GM12865 (cell line): ENCODE measurements around the gene GID8.

Experiments
- DNase-seq: peaks from one replicate; pipeline ENCODE4 v3.0.0; 2010; ENCODE audit warnings: low read depth
- H3K4me3 ChIP-seq: 2 replicates; pipeline ENCODE4 v1.5.1; 2011; ENCODE audit warnings: mild to moderate bottlenecking, low read depth, low read length, control low read depth
- TF ChIP-seq, protein P1 (sequence below): IDR thresholded peaks from 2 replicates; pipeline ENCODE4 v1.5.1; 2011; ENCODE audit warnings: low read length, control low read depth, low read depth, inconsistent platforms; ENCODE audit not compliant: insufficient read depth; ENCODE audit errors: missing control alignments

GID8 gene

DNA sequence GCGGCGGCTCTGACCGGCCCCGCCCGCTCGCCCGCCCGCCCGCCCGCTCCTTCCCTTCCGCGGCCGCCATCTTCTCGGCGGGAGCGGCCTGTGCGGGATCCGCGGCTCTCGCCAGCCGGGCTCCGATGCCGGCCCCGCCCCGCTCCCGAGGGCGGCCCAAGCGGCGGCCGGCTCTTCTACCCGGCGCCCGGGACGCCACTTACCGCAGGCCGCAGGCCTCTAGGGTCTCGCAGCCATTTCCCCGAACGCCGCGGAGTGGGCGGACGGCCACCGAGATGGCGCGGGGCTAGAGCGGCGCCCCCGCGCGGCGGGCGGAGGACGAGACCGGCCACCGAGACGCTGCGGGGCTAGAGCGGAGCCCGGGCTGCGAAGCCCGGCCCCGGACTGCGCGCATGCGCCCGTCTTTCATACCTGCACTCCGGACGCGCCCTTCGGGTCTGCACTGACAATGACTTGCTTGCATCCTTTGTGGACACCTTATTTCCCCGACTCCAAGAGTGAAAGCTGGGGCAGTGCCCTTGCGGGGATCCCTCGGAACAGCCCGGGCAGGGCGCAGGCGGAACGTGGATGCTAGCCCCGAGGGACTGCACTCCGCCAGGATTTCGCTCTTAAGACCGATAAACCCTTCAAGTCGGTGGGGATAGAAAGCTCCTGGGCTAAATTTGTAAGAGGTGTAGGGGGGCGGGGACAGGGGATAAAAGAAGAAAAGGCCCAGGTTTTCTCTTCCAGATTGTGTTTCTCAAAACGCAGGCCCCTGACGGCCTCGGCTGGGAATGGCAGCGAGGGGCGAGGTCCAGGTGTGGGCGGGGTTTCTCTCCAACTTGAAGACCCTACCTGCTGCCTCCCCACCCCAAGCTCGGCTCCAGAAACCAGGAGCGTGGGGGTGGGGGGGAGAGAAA lies 11.5 kb upstream of the GID8 start, which contains the start of gene DIDO1:
Gene DIDO1, minus strand, starts transcription at position 277 of the 899 bp plus-strand sequence.
- TF ChIP-seq, protein P1, sequence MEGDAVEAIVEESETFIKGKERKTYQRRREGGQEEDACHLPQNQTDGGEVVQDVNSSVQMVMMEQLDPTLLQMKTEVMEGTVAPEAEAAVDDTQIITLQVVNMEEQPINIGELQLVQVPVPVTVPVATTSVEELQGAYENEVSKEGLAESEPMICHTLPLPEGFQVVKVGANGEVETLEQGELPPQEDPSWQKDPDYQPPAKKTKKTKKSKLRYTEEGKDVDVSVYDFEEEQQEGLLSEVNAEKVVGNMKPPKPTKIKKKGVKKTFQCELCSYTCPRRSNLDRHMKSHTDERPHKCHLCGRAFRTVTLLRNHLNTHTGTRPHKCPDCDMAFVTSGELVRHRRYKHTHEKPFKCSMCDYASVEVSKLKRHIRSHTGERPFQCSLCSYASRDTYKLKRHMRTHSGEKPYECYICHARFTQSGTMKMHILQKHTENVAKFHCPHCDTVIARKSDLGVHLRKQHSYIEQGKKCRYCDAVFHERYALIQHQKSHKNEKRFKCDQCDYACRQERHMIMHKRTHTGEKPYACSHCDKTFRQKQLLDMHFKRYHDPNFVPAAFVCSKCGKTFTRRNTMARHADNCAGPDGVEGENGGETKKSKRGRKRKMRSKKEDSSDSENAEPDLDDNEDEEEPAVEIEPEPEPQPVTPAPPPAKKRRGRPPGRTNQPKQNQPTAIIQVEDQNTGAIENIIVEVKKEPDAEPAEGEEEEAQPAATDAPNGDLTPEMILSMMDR, result peak; percentile 43
- H3K4me3 ChIP-seq, result peak within 1 kb of the TSS; percentile 90
- peak; percentile 95 for DNase-seq

DNA sequence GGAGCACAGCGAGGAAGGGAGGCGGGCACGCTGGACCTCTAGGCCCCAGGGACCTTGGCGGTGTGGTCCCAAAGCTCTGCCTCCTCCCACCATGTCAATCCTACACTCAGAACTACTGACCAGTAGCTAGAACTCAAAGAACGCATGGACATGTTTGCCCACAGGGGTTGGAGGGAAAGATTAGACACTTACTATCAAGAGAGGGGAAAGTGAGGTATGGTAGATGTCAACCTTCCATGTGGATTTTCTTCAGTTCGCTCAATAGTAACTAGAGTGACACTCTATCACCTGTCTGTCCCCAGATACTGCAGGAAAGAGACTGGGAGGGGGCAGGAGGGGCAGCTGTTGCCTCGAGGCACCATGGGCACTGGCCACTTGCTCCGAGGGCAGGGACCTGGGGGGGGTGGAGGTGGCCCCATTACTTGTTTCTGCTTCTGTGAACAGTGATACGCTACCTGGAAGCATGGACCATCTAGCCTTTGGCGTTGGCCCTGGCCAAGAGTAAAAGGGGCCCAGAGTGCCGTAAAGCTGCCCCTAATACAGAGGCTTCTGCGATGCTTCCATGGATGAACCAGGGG lies 10.7 kb upstream of the GID8 start:
- H3K4me3 ChIP-seq, result peak overlapping the region; percentile 90
- TF ChIP-seq, protein P1, result no peak
- DNase-seq, result no peak

DNA sequence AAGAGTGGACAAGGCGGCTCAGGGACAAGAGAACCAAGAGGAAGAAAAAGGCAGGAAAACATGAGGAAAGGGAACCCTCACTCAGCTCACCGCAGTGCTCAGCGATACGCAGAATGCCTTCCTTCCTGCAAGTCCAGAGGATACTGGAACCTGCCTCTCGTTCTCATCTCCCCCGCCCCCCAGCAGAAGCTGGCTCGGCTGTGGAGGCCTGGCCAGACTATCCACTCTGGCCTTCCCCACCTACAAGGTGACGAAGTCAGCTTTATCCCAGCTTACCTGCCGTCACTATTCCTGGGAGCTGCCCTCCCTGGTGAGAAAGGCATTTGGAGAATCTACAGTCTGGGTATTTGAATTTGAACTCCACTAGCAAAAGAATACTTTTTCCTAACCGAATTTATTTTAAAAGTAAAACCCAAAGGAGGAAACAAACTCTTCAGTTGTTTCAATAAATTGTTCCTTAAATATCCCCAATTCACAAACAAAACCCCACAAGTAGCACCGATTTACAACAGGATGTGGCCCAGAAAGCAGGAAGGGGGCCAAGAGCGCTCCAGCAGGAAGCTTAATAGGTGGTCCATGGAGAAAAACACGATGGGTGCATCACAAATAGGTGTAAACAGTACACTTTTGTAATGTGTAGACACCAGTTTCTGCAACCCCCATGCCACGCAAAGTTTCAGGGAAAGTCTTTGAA lies 9.6 kb upstream of the GID8 start:
- H3K4me3 ChIP-seq, result peak overlapping the region; percentile 61
- peak; percentile 33 for DNase-seq
- TF ChIP-seq, protein P1, result no peak

DNA sequence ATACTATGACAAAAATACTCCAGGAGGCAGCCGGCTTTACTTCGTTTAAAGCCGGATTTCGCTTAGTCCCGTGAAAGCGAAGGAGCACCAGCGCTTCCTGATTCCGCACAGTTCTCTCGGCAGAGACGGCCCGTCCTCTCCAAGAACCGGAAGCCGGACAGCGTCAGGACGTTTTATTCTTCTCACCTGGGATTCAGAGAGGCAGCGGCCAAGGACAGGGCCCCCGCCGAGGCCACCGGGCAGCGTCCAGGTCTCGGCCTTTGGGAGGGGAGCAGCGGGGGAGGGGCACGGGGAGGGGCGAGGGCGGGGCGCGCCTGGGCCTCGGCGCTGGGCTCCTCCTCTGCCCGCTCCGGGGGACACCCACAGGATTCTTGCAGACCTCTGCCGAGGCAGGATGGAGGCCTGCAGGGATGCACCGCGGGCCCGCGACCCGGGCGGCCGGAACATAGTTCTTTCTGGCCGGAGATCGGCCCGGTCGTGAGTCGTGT lies 8.9 kb upstream of the GID8 start:
- peak; percentile 61 for DNase-seq
- TF ChIP-seq, protein P1, result no peak
- H3K4me3 ChIP-seq, result peak overlapping the region; percentile 61

DNA sequence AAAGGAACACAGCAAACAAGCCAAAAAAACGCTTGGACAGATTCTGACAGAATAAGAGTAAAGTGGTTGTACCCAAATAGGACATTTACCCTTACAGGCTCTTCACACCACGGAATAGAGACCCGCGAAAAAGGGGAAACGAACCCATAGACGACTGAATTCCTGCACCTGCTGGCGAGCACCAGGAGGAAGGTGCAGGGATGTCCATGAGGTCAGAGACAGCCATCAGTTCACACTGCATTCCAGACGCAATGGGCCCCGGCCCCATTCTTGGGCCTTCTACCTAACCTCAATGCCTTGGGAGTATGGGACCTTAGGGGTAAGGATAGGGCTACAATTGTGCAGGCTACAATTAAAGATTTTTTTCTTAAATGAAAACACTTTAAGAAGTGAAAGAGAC lies 6.5 kb upstream of the GID8 start:
- no peak for DNase-seq
- no peak overlapping the region for H3K4me3 ChIP-seq
- TF ChIP-seq, protein P1, result no peak

DNA sequence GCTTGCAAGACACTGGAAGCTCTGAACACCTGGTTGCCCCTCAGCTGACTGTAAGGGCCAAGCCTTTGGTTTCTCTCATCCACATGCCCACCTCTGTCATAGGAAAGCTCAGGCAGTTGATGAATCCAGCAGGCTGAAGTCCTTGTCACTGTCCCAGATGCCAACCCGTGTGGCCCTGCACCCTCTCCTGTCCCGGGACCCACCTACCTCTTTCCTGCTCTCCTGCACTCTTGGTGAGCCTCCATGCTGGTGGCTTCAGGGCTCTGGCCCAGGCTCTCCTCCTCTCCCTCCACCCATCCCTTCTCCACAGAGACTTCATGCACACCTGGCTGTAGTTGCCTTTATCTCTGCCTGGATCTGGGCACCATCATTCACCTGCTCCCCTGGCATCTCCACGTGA lies 4.0 kb upstream of the GID8 start:
- TF ChIP-seq, protein P1, result no peak
- no peak overlapping the region for H3K4me3 ChIP-seq
- DNase-seq, result no peak
